HepG2 (cell line): Measurements from ENCODE around the gene CTDNEP1.

Source experiments
- ATF7-NPFF ChIP-seq: sonication (generic); formaldehyde crosslinking; IDR thresholded peaks from 2 replicates; pipeline ENCODE4 v1.8.1; 2023; ENCODE audit warnings: mild to moderate bottlenecking, low read depth, missing genetic modification reagents, moderate library complexity
- EEA1 ChIP-seq: sonication (generic); formaldehyde crosslinking; IDR thresholded peaks from 2 replicates; pipeline ENCODE4 v1.5.1; 2020; ENCODE audit warnings: mild to moderate bottlenecking, missing genetic modification reagents, borderline replicate concordance
- JUNB ChIP-seq: sonication (generic); formaldehyde crosslinking; IDR thresholded peaks from 2 replicates; pipeline ENCODE4 v1.8.0; 2022; ENCODE audit warnings: missing genetic modification reagents, mild to moderate bottlenecking, borderline replicate concordance
- MEIS2 ChIP-seq: sonication (generic); formaldehyde crosslinking; IDR thresholded peaks from 2 replicates; pipeline ENCODE4 v1.9.0; 2021; ENCODE audit warnings: mild to moderate bottlenecking, missing genetic modification reagents
- POLR2AphosphoS5 ChIP-seq: IDR thresholded peaks from 2 replicates; pipeline ENCODE4 v1.6.1; 2012; ENCODE audit warnings: low read depth, low read length
- ZBTB38 ChIP-seq: sonication (generic); formaldehyde crosslinking; IDR thresholded peaks from 2 replicates; pipeline ENCODE4 v1.5.1; 2020; ENCODE audit warnings: mild to moderate bottlenecking, missing genetic modification reagents
- ZNF558 ChIP-seq: sonication (generic); formaldehyde crosslinking; IDR thresholded peaks from 2 replicates; pipeline ENCODE4 v1.9.0; 2022; ENCODE audit warnings: mild to moderate bottlenecking, missing genetic modification reagents, borderline replicate concordance
- TF ChIP-seq, protein P1 (sequence below): sonication (generic); formaldehyde crosslinking; IDR thresholded peaks from 2 replicates; pipeline ENCODE4 v1.4.0; 2020; ENCODE audit warnings: mild to moderate bottlenecking, missing genetic modification reagents

DNA sequence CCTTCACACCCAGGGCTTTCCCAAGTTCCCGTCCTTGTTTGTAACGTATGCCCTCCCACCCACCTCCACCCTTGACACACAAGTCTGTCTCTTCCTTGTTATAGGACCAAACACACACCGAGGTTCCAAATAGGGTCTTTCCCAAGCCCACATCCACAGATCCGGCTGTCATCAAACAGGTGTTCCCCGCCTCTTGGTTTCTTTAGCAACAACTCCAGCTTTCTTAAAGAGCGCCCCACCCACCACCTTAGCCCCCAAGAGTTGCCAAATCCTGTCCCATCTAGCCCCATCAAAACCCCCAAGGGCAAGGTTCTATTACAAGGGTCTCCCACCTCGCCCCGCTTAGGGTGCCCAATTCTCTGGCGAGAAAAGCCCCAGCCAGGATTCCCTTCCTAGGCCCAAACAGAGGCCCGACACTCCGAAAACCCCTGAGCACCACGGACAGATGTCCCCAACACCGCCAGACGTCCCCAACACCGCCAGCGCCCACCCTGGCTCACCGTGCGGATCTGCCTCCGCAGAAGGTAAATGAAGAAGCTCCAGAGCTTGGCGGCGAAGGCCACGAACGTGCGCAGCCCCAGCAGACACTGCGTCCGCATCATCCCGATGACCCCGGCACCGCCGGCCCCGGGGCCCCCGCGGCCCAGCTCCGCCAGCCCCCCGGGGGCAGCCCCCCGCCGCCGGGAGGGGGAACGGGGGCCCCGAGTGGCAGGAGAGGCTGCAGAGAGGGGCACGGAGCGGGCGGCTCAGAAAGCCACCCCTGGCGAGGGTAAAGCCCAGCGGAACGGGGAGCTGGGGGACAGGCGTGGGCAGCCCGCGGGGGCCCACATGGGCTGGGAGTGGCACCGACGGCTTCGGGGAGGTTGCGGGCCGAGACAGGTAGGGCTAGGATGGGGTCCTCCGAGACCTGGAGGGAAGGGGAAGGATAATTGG, 573 bp downstream of the CTDNEP1 start:
- TF ChIP-seq, protein P1, sequence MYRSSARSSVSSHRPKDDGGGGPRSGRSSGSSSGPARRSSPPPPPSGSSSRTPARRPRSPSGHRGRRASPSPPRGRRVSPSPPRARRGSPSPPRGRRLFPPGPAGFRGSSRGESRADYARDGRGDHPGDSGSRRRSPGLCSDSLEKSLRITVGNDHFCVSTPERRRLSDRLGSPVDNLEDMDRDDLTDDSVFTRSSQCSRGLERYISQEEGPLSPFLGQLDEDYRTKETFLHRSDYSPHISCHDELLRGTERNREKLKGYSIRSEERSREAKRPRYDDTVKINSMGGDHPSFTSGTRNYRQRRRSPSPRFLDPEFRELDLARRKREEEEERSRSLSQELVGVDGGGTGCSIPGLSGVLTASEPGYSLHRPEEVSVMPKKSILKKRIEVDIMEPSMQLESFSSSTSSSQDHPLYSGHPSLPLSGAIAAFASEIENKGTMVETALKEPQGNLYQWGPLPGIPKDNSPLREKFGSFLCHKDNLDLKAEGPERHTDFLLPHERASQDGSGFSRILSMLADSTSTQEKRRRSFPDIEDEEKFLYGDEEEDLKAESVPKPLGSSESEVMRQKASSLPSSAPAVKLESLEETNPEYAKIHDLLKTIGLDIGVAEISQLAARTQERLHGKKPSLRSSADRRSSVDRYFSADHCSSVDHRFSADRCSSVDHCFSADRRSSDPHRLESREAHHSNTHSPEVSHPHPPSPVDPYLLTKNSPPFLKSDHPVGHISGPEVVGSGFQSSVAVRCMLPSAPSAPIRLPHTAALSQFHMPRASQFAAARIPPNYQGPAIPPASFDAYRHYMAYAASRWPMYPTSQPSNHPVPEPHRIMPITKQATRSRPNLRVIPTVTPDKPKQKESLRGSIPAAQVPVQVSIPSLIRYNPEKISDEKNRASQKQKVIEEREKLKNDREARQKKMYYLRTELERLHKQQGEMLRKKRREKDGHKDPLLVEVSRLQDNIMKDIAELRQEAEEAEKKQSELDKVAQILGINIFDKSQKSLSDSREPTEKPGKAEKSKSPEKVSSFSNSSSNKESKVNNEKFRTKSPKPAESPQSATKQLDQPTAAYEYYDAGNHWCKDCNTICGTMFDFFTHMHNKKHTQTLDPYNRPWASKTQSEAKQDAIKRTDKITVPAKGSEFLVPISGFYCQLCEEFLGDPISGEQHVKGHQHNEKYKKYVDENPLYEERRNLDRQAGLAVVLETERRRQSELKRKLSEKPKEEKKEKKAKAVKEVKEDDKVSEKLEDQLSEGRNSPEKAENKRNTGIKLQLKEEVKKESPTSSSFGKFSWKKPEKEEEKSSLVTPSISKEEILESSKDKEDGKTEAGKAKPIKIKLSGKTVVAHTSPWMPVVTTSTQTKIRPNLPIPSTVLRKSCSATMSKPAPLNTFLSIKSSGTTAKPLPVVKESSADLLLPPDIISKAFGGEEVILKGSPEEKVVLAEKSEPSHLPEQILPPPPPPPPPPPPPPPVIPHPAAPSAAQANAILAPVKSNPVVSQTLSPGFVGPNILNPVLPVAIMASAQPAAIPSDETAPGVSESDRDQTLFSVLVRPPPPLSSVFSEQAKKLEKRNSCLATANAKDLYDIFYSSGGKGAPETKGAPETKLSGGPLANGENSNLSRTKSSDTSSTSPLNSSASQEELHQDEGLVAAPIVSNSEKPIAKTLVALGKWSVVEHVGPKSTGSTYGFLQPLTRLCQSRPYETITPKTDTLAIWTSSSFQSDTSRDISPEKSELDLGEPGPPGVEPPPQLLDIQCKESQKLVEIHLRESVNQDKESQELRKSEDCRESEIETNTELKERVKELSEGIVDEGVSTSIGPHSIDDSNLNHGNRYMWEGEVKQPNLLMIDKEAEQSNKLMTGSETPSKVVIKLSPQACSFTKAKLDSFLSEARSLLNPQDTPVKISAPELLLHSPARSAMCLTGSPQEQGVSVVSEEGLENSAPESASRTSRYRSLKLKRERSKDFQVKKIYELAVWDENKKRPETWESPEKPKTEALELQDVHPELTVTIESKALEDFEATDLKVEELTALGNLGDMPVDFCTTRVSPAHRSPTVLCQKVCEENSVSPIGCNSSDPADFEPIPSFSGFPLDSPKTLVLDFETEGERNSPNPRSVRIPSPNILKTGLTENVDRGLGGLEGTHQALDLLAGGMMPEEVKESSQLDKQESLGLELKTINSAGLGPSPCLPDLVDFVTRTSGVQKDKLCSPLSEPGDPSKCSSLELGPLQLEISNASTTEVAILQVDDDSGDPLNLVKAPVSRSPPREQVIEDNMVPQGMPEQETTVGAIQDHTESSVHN: no peak
- TF ChIP-seq ZBTB38 (CRISPR knock-in tag): no peak
- TF ChIP-seq ATF7-NPFF: no peak
- peak; percentile 17; the same call in 1 of the 2 replicates for TF ChIP-seq ZNF558 (CRISPR knock-in tag)
- TF ChIP-seq EEA1: no peak
- TF ChIP-seq MEIS2: peak; percentile 33; the same call in 1 of the 2 replicates
- TF ChIP-seq POLR2AphosphoS5: no peak
- no peak for TF ChIP-seq JUNB (CRISPR knock-in tag)
